Measurements from ENCODE around the gene MACROH2A2.

The MACROH2A2 gene

DNA sequence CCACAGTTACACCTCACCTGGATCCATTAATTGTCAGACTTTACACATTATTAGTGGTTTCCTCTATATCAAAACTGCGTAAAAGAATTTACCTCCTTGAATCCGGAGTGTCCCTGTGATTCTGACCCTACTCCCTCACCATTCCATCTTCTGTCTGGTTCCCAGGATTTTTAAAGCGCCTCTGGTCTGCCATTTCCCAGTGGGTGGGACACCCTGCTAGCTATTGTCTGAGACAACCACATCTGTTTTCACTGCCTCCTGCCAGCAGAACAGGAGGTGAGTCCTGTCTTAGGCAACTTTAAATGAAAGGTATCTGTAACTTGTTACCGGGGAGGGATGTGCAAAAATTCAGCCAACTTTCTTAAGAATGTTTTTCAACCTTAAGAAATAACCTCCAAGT, 2.3 kb downstream of the MACROH2A2 start:
- TF ChIP-seq, protein P1, sequence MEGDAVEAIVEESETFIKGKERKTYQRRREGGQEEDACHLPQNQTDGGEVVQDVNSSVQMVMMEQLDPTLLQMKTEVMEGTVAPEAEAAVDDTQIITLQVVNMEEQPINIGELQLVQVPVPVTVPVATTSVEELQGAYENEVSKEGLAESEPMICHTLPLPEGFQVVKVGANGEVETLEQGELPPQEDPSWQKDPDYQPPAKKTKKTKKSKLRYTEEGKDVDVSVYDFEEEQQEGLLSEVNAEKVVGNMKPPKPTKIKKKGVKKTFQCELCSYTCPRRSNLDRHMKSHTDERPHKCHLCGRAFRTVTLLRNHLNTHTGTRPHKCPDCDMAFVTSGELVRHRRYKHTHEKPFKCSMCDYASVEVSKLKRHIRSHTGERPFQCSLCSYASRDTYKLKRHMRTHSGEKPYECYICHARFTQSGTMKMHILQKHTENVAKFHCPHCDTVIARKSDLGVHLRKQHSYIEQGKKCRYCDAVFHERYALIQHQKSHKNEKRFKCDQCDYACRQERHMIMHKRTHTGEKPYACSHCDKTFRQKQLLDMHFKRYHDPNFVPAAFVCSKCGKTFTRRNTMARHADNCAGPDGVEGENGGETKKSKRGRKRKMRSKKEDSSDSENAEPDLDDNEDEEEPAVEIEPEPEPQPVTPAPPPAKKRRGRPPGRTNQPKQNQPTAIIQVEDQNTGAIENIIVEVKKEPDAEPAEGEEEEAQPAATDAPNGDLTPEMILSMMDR (IDR thresholded peaks at IDR 0.05) = no peak

GRCh38 chr10:70055550-70055949, 2.9 kb downstream of the MACROH2A2 start:
- DNase-seq (ENCODE audit: low spot score) = no peak
- TF ChIP-seq, protein P1 (IDR thresholded peaks at IDR 0.05) = no peak
- no peak overlapping the region for H3K4me3 ChIP-seq
- no peak overlapping the region for H3K27ac ChIP-seq

More for the DNA sequence above, 2.3 kb downstream of the MACROH2A2 start:
- no peak overlapping the region for H3K4me3 ChIP-seq
- DNase-seq (ENCODE audit: low spot score) = no peak
- no peak overlapping the region for H3K27ac ChIP-seq

DNA sequence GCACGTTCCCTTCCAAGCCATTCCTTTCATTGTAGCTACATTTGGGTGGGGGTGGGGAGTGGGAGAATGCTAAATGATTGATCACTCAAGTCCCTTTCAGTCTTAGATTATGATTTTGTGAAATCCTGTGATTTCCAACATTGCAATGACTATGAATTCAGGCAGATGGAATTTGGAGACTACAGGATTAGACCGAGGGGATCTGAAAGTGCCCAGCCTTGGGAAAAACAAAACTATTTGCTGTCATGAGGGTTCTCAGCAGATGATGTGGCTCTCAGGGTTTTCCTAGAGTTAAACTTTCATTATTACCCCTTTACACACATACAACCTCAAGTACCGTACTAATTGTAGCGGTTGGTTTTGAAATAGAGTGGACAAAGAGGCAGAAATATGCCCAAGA, 4.7 kb downstream of the MACROH2A2 start:
- no peak for DNase-seq (ENCODE audit: low spot score)
- no peak overlapping the region for H3K27ac ChIP-seq
- H3K4me3 ChIP-seq = no peak overlapping the region
- TF ChIP-seq, protein P1 (IDR thresholded peaks at IDR 0.05) = no peak

GRCh38 chr10:70060389-70060788, 7.7 kb downstream of the MACROH2A2 start:
- Histone ChIP-seq H3K27ac (no peak overlapping the region), H3K4me3 (no peak overlapping the region)
- TF ChIP-seq, protein P1 (IDR thresholded peaks at IDR 0.05) = no peak
- DNase-seq (ENCODE audit: low spot score) = no peak

GRCh38 chr10:70063418-70064098, 10.9 kb downstream of the MACROH2A2 start:
- TF ChIP-seq, protein P1 (IDR thresholded peaks at IDR 0.05) = no peak
- DNase-seq (ENCODE audit: low spot score) = no peak
- Histone ChIP-seq H3K27ac (no peak overlapping the region), H3K4me3 (no peak overlapping the region)

- no peak overlapping the region for H3K4me3 ChIP-seq
- TF ChIP-seq, protein P1 (IDR thresholded peaks at IDR 0.05) = no peak
- H3K27ac ChIP-seq = no peak overlapping the region
- no peak for DNase-seq (ENCODE audit: low spot score)
These were observed 11.8 kb downstream of the MACROH2A2 start for GRCh38 chr10:70064486-70064885.

- DNase-seq (ENCODE audit: low spot score) = no peak
- Histone ChIP-seq H3K4me3 (no peak overlapping the region), H3K27ac (no peak overlapping the region)
- TF ChIP-seq, protein P1 (IDR thresholded peaks at IDR 0.05) = no peak
These were observed 13.5 kb downstream of the MACROH2A2 start for GRCh38 chr10:70066190-70066589.
